Thyroid gland (tissue), 4 donors: Measurements from ENCODE around the gene SLC5A11.

Experiments used
- CTCF ChIP-seq, 6 experiments: fragments of 200-600 bp in 3 of 6; fragments of 450-650 bp in 3 of 6; sonication (generic) in 3 of 6; IDR thresholded peaks; one replicate each; pipeline ENCODE4 v1.5.1; 2016 to 2019; ENCODE audit warnings: antibody characterized with exemption in 6 of 6, mild to moderate bottlenecking in 2 of 6, inconsistent platforms in 1 of 6, moderate library complexity in 1 of 6
- POLR2A ChIP-seq, 2 donors: fragments of 450-650 bp; IDR thresholded peaks; one replicate each; pipeline ENCODE4 v1.6.1; 2017; ENCODE audit warnings: antibody characterized with exemption in 2 of 2, mild to moderate bottlenecking in 2 of 2, moderate library complexity in 1 of 2

GRCh38 chr16:24821129-24821528, 24.6 kb upstream of the SLC5A11 start:
- no peak for TF ChIP-seq CTCF (IDR thresholded peaks at IDR 0.05)
- TF ChIP-seq POLR2A (IDR thresholded peaks at IDR 0.05): no peak
